ENCODE data around the gene EGLN2.
"Not testable (repeated sequence)": the region's sequence is repeated elsewhere in the genome, so short reads cannot be mapped to it uniquely, and the experiment has no call there.

EGLN2 gene

DNA sequence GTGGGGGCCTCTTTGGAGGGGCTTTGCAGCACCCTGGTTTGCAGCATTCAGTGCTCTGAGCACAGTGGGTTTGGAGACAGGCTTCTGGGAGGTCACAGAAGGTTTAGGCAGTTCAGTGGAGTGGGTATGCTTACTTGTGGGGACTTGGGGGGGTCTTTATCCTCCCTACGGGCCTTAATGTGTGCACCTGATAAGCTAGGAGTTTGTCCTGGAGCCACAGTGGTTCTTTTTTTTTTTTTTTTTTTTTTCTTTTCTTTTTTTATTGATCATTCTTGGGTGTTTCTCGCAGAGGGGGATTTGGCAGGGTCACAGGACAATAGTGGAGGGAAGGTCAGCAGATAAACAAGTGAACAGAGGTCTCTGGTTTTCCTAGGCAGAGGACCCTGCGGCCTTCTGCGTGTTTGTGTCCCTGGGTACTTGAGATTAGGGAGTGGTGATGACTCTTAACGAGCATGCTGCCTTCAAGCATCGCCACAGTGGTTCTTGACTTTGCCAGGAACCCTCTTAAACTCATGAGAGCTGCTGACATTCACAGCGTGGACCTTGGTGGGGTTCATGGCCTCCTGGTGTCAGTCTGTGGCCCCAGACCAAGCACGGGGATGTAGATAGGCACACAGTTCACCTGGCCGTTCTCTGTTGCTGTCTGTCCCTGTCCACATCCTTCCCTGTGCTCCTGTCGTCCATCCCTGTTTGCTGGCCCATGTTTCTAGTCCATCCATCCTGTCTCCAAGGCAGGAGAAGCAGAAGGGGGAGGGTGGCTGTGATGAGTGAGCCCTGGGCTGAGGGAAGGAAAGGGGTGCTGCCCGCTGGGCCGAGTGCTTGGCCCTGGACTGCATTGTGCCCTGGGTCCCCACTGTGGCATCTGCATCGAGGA, 2.7 kb downstream of the EGLN2 start:
- in situ Hi-C loops (cut with HindIII; ENCODE audit: low sequenced_read_pairs) = no loop called here

DNA sequence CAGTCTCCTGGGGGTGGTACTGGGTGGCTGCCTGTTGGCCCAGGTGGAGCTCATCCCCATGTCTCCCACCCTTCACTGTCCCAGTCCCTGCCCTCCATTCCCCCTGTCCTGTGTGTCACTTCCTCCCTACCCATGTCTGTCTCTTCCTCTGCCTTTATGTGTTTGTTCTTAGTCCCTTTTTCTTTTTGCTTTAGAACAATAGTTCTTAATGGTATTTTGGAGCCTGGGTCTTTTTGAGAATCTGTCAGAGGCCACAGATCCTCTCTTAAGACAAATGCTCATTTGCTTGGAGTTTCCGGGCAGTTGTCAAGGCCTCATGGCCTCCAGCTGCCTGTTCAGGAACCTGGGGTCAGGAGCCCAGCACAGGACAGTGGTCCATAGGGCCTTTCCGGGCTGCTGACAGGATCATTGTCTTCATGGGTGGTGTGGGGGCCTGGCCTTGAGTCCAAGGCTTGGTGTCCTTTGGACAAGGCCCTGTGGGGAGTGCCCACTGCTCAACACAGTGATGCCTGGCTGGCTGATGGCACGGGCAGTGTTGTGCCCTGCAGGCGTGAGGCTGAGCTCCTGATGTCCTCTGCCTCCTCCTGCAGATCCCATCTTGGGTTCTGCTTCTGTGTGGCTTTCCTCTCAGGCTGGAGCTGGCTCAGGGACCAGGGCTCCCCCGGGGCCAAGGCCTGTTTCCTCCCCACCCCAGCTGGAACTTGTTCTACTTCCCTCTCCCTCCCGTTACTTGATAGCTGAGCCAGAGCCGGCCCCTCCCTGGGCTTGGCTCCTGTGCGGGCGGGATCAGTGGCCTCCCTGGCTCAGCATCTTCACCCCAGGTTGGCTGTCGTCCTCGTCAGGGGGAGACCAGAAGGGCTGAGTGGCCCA, 3.5 kb downstream of the EGLN2 start:
- in situ Hi-C loops (cut with HindIII; ENCODE audit: low sequenced_read_pairs) = no loop called here

DNA sequence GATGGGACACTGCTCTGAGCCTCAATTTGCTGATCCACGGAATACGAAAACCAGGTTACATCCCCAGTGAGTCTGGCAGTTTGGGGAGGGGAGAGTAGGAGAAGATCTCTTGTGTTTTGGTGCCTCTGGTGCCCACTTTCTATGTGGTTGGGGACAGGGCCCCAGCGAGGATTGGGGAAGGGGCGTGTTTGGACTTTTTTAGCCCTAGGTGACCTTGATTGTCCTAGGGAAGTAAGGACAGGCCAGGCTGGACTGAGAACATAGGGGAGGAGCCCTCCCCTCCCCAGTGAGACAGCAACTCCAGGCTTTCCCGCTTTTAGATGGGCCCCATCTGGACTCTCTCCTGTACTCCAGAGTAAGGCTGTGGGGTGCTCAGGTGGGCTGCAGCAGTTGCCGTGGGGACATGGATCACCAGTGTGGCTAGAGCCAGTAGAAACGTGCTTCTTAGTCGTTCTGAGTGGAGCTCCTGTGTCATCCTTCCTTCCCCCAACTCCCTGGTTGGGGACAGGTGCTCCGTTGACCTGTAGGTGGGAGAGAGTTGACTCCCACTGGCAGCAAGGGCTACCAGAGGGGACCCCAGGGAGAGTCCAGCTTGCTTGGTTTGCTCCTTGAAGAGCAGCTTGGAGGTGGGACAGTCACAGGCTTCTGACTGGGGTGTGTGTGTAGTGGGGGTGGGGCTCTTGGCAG, 4.3 kb downstream of the EGLN2 start:
- in situ Hi-C loops (cut with HindIII; ENCODE audit: low sequenced_read_pairs) = no loop called here

DNA sequence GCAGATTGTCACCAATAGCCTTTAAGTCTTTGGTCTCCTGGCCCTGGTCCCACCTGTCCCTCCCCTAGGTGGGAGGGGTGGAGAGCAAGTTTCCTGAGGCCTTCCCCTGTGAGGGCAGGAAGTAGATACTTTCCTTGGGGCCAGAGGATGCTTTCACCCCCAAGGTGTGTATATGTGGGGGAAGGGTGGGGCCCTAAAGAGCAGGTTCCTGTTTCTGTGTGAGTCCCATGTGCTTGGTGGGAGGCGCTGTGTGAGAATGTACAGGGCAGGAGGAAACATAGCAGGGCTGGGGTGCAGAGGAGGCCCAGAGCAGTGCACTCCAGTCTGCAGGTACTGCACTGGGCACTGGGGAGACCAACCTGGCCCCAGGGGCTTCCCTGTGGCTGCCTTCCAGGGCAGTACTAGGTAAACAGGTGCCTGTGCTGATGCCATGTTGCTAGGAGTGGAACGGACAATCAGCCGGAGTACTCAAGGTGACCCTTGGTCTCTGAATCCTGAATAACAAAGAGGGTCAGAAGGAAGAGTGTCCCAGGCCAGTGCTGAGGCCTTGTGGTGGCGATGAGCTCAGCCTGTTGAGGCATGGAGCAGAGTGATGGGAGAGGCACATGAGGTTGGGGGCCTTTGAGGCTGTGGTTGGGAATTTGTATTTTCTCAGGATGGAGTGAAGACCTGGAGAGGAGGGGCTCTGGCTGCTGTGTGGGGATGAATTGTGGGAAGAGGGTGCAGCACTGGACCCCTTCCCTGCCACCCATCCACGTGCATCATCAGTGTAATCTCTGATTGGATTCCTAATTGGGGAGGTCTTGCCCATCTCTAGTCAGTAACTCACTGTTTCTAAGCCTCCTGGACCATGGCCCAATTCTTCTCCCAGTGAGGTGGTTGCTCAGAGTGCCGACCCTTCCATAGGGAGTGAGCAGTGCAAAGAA, 5.1 kb downstream of the EGLN2 start:
- in situ Hi-C loops (cut with HindIII; ENCODE audit: low sequenced_read_pairs) = no loop called here

DNA sequence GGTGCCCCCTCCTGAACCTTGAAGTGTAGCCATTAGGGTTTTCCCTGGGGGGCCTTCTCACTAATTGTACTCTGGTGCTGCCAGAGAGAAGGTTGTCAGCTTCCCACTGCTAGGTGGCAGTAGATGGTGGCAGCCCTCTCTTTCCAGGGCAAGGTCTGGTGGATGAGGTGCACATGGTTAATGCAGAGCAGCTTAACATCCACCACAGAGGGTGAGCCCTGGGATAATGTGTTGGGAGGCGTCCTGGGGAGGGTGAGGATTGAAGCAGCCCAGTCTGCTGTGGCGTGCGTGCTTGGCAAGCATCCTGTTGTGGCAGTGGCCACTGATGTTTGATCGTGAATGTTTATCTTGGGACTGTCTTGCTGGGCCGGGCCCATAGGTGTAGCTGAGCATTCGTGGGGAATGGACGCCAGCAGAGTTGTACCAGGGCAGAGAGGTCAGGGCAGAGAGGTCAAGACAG, 5.8 kb downstream of the EGLN2 start:
- in situ Hi-C loops (cut with HindIII; ENCODE audit: low sequenced_read_pairs) = loop anchor here (5.0 kb wide), 1 partner anchor 58 kb away; no protein-coding TSS in a partner anchor

DNA sequence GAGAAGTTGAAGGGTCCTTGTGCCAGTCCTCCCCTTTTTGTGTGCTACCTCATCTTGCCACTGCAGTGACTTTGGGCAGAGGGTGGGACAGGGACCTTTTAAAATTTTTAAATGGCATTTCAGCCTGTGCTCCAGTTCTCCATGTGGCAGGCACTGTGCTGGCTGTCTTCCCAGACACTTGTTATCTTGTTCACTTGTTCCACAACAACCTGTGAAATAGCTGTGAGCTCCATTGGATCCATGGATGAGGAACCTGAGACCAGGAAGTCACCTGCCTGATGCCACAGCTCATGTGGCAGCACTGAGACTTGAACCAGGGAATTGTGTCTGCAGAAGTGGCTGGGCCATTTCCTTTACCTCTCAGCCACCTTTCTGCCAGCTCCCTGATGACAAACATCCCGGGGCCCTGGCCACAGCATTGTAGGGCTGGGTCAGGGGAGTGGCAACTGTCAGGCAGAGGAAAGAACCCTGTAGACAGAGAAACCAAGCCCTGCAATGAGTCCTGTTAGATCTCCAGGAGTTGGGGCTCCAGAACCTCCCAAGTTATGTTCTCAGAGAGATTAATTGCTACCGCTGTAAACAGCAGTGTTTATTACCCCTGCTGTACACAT, 6.4 kb downstream of the EGLN2 start:
- in situ Hi-C loops (cut with HindIII; ENCODE audit: low sequenced_read_pairs) = loop anchor here (5.0 kb wide), 1 partner anchor 58 kb away; no protein-coding TSS in a partner anchor

DNA sequence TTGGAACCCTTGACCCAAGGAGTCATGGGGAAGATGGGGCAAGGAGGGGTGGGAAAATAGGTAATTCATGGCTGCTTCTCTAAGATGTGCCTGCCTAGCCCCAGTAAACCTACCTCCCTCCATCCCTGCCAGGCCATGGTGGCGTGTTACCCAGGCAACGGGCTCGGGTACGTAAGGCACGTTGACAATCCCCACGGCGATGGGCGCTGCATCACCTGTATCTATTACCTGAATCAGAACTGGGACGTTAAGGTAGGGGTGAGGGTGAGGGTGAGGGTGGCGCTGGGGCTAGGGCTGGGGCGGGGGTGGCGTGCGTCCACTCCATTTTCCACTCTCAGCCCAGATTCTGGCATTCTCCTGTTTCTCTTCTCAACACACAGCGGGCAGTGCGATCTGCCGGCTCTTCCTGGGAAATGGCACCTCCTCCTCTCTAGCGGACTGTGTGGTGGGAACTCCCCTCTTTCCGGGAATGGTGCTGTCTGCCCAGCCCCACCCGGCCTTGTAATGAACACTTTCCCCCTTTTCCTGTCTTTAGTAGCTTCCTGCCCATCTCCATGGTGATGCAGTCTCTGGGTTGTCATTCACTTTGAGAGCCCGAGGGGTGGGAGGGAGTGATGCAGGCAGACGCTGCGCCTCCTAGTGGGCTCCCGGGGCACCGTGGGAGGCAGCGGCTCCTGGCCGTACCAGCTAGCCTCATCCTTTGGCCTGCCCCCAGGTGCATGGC, 7.6 kb downstream of the EGLN2 start:
- in situ Hi-C loops (cut with HindIII; ENCODE audit: low sequenced_read_pairs) = loop anchor here (5.0 kb wide), 1 partner anchor 59 kb away; no protein-coding TSS in a partner anchor

DNA sequence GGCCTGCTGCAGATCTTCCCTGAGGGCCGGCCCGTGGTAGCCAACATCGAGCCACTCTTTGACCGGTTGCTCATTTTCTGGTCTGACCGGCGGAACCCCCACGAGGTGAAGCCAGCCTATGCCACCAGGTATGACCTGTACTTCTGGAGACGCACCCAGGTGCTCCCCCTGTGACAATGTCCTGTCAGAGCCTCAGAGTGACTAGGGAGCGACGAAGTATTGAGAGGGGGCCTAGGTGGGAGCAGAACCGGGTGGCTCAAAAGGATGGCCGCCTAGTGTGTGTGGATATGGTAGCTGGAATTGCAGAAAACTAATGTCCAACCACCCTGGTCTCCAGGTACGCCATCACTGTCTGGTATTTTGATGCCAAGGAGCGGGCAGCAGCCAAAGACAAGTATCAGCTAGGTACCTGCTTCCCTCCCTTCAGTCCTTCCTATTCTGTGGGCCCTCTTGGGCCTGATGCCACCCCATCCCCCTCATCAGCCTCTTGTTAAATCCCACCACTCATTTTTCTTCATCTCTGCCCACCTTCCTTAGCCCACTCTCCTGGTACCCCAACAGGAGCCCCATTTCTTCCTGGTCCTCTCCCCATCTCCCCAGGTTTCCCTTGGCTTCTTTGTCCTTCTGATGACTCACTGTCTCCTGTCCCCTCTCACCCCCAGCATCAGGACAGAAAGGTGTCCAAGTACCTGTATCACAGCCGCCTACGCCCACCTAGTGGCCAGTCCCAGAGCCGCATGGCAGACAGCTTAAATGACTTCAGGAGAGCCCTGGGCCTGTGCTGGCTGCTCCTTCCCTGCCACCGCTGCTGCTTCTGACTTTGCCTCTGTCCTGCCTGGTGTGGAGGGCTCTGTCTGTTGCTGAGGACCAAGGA, 8.4 kb downstream of the EGLN2 start:
- in situ Hi-C loops (cut with HindIII; ENCODE audit: low sequenced_read_pairs) = loop anchor here (5.0 kb wide), 1 partner anchor 60 kb away; no protein-coding TSS in a partner anchor

DNA sequence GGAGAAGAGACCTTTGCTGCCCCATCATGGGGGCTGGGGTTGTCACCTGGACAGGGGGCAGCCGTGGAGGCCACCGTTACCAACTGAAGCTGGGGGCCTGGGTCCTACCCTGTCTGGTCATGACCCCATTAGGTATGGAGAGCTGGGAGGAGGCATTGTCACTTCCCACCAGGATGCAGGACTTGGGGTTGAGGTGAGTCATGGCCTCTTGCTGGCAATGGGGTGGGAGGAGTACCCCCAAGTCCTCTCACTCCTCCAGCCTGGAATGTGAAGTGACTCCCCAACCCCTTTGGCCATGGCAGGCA, 9.0 kb downstream of the EGLN2 start:
- in situ Hi-C loops (cut with HindIII; ENCODE audit: low sequenced_read_pairs) = loop anchor here (5.0 kb wide), 1 partner anchor 61 kb away; no protein-coding TSS in a partner anchor

DNA sequence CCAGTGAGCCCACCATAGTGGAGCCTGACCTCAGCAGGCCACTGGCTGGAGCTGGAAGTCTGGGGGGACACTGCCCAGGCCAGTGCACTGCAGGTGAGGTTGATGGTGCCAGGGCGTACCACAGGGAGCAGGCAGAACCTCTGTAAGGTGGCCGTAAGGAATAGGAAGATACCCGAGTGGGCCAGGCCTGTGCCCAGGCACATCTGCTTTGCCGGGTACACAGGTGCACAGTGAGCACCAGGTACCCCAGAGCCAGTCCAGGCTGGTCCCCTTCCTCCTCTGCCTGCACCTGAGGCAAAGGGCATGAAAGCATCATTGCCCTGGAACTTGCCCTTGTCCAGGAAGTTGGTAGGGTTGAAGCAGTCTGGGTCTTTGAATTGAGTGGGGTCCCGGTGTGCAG, 9.5 kb downstream of the EGLN2 start:
- in situ Hi-C loops (cut with HindIII; ENCODE audit: low sequenced_read_pairs) = loop anchor here (5.0 kb wide), 1 partner anchor 61 kb away; no protein-coding TSS in a partner anchor

DNA sequence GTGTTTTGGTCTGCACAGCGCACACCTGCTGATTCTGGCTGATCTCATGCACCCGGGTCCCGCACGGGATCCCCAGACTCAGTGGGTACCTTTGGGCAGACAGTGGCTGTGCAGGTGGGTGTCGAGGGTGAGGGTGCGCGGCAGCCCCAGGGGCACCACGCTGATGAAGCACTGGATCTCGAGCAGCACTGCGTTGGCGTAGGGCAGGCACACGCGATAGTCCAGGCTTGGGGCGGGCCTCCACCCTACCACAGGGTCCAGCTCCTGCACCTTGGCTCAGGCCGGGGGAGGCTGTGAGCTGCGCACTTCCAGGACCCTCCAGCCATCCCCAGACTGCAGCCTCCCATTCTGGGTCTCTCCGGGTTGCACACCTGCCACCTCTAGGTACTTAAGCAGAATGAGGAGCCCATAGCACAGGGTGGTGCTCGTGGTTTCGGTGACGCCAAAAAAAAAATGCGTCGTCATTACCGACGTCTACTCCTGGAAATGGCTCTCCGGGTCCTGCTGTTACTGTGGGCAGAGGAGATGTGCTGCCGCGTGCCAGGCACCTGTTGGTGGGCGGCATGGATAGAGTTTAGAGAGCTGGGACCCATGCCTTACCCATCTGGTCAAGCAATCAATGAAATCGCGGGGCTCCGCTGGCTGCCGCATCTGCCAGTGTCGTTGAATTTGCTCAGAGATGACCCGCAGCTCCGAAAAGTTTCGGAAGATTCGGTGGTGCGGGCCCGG, 10.5 kb downstream of the EGLN2 start:
- in situ Hi-C loops (cut with HindIII; ENCODE audit: low sequenced_read_pairs) = loop anchor here (5.0 kb wide), 1 partner anchor 62 kb away; no protein-coding TSS in a partner anchor

DNA sequence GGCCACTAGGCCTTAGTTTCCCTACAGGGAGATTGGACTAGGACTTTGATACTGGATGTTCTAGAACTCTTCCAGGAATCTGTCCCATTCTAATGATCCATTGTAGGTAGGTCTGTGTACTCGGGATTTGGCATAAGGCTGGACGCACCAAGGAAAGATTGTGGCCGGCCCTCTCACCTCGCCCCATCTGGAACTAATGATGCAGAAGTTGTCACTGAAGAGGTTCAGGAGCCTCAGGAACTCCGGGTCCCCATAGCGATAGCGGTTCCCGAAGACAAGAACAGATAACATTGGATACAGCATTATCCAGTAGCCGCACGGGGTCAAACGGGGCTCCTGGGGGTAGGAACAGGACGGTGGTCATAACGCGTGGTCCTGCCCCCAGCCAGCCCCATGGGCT, 11.2 kb downstream of the EGLN2 start:
- in situ Hi-C loops (cut with HindIII; ENCODE audit: low sequenced_read_pairs) = no loop called here

DNA sequence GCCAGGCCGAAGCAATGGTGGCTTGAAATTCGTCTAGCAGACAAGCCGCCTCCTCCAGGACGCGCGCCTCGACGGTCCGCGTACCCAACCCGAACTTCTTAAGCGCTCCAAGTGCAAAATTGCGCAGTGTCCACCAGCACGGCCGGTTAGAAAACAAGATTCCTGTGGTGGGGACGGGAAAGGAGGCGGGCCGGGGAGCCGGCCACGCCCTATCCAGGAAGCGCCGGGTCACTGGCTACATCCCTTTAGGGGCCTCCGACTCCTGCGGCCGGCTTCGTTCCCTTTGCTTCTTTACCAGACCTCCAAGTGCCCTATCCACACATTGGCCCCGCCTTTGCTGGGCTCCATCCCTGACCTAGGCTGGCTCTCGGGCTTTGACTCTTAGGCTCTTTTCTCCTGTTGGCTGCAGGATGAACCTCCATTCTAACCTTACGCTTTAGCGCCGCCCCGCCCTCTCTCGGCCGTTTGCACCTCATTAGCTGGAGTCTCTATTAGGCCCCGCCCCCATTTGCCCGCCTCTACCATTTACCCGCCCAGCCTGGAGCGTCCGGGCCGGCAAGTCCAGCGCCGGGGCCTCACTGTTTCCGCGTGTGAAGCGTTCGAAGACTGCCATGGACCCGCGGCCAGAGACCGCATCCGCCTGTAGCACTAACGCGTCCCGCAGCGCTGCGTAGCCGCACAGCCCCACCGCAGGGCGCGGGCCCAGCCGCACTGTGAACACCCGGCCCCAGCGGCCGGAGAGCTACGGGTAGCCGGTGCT, 11.8 kb downstream of the EGLN2 start:
- in situ Hi-C loops (cut with HindIII; ENCODE audit: low sequenced_read_pairs) = not testable (repeated sequence)

DNA sequence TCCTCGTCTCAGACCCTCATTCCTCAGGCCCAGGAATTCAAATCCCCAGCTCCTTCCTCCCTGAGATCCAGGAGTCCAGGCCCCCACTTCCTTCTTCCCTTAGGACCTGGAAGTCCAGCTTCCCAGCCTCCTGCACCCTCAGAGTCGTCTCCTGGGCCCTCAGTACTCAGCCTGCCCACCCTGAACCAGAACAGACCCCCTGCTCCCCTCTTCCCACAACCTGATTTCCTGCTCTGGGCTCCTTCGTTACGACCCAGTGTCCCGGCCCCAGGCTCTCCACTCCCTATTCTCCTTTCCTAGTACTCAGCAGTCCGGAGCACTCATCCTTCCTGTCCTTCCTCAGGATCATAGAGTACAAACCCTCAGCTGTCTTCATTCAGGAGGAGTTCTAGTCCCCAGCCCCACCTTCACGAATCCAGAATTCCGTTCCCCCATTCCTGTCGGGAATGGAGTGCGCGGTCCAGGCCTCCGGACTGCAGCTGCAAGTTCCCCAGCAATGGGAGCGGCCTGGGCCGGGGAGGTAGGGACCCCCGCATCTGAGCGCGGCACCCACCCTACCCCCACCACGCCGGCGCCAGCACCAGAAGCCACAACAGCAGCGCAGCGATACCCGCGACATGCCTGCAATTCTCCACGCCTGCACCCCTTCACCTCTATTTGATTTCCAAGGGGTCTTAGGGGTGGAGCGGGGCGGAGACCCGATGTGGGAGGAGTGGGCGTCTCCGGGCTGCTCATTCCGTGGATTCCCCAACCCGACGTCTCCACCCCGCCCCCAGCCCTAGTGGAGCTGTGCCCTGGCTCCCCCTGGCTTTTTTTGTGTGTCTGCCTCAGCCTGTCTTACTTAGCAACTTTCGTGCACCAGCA, 12.7 kb downstream of the EGLN2 start:
- in situ Hi-C loops (cut with HindIII; ENCODE audit: low sequenced_read_pairs) = no loop called here

DNA sequence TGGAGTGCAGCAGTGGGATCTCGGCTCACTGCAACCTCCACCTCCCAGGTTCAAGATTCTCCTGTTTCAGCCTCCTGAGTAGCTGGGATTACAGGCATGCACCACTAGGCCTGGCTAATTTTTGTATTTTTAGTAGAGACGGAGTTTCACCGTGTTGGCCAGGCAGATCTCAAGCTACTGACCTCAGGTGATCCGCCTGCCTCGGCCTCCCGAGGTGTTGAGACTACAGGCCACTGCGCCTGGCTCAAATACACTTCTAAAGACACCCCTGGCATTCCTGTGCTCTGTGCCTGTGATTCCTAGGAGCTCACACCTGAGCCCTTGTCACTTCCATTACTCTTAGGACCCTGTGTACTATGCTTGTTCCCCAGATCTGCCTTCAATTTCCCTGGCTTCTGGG, 13.6 kb downstream of the EGLN2 start:
- in situ Hi-C loops (cut with HindIII; ENCODE audit: low sequenced_read_pairs) = not testable (repeated sequence)
